ENCODE data around the gene MSX2.

MSX2 gene

GRCh38 chr5:174765540-174765939 is 41.2 kb downstream of the MSX2 start:
- no peak for FAIRE-seq
- DNase-seq (ENCODE audit: insufficient read length, low spot score) = no peak

GRCh38 chr5:174767670-174768069 is 43.3 kb downstream of the MSX2 start:
- FAIRE-seq (no peak), DNase-seq (ENCODE audit: insufficient read length, low spot score) (no peak)

GRCh38 chr5:174769005-174769404 is 44.6 kb downstream of the MSX2 start:
- no peak for FAIRE-seq
- no peak for DNase-seq (ENCODE audit: insufficient read length, low spot score)

GRCh38 chr5:174773371-174773770 is 49.0 kb downstream of the MSX2 start:
- no peak for FAIRE-seq

GRCh38 chr5:174775081-174775480 is 50.7 kb downstream of the MSX2 start:
- DNase-seq (ENCODE audit: insufficient read length, low spot score) (no peak), FAIRE-seq (no peak)

More at GRCh38 chr5:174773371-174773770, 49.0 kb downstream of the MSX2 start:
- no peak for DNase-seq (ENCODE audit: insufficient read length, low spot score)

GRCh38 chr5:174777111-174777510 is 52.7 kb downstream of the MSX2 start:
- FAIRE-seq (no peak), DNase-seq (ENCODE audit: insufficient read length, low spot score) (no peak)

- no peak for FAIRE-seq
- DNase-seq (ENCODE audit: insufficient read length, low spot score) = no peak
Measured at GRCh38 chr5:174777583-174777982, 53.2 kb downstream of the MSX2 start.

Measured in GM19239 (cell line).